Activated T-cell treated with anti-CD3 and anti-CD28 coated beads, Interleukin-2, amount 50 U/mL, for 48 hours (primary cell): ENCODE data around the gene RBP3.

Experiments
- DNase-seq, 2 experiments: peaks; one replicate each; pipeline ENCODE4 v3.0.0-alpha.2; 2020

RBP3 gene

GRCh38 chr10:47319784-47320183 is 28.4 kb upstream of the RBP3 start:
- DNase-seq: no peak

- DNase-seq: no peak
Observed at GRCh38 chr10:47320812-47321211, 27.4 kb upstream of the RBP3 start.

DNA sequence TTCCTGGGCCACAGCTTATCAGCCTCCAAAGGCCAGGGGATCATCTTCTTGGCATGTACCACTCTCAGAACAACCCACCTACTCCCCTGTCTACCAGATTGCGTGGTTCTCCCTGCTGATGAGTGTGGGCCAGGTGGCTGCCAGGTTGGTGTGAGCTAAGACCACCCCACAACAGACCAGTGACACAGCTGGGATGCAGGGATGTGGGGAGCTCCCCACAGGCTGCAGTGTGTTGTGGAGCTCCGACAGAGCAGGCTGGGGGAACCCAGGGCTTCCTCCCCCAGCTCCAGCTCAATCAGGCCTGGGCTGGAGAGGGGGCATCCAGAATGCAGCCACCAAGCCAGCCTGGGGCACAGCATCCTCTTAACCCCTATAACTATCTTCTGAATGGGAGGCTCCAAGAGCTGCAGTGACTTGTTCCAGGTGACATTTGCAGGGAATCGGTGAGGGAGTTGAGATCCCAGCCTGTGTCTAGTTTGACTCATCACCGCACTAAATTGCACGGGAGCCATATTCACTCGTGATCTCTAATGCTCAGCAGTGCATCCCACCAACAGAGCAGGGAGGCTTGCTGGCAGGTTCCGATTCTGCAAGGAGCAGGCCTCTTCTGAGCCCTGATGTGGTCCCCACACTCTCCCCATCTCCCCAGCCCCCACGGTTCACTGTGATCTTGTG is 26.5 kb upstream of the RBP3 start:
- DNase-seq: no peak

DNA sequence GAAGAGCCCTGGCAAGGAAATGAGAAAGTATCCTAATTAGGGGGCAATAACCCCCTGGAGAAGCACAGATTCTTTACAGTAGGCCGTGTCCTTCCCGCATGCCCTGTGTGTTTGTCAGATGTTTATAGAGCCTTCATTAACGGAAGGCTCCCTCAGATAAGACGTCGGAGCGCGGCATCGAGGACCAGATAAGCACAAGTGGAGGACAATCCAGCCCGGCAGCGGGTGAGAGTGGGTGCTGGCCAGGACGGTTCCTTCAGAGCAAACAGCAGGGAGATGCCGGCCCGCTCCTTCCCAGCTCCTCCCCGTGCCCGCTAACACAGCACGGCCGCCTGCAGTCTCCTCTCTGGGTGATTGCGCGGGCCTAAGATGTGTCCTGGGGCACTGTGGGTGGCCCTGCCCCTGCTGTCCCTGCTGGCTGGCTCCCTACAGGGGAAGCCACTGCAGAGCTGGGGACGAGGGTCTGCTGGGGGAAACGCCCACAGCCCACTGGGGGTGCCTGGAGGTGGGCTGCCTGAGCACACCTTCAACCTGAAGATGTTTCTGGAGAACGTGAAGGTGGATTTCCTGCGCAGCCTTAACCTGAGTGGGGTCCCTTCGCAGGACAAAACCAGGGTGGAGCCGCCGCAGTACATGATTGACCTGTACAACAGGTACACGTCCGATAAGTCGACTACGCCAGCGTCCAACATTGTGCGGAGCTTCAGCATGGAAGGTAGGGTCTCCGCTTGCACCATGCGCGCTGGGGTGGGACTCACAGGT is 25.7 kb upstream of the RBP3 start, which contains the start of gene GDF2:
Gene GDF2, plus strand, starts transcription at position 155 of the 762 bp plus-strand sequence. Its CDS starts 215 bp downstream, at position 370.
- no peak for DNase-seq

GRCh38 chr10:47323087-47323486 is 25.1 kb upstream of the RBP3 start:
- no peak for DNase-seq

- DNase-seq: no peak
Observed at GRCh38 chr10:47323636-47324296, 24.4 kb upstream of the RBP3 start.

GRCh38 chr10:47325303-47326291 is 22.6 kb upstream of the RBP3 start:
- DNase-seq: no peak

DNA sequence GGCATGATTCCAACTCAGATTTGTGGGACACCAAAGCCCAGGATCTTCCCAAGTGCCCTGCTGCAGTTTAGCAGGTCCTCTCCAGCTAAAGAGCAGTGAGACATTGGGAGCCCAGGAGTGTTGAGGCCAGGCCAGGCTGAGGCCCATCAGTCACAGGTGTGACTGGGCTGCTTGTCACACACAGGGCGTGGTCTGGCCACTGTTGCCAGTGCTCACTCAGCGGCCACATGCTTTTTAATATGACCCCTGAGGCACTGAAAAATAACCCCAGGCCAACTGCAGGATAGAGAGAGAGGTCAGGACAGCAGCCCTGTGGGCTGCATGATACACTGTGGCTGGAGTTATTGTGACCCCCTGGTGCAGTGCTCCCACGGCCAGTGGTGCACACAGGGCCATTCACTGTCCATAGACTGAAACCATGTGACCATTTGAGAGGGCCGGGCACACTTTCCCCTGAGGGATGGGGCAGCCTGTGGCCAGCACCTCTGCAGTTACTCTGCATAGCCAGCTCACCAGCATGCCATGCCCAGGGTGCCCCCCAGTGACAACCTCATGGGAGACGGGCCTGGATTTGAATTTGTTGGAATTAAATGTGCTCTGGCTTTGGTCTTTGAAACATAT is 21.7 kb upstream of the RBP3 start:
- DNase-seq: no peak

DNA sequence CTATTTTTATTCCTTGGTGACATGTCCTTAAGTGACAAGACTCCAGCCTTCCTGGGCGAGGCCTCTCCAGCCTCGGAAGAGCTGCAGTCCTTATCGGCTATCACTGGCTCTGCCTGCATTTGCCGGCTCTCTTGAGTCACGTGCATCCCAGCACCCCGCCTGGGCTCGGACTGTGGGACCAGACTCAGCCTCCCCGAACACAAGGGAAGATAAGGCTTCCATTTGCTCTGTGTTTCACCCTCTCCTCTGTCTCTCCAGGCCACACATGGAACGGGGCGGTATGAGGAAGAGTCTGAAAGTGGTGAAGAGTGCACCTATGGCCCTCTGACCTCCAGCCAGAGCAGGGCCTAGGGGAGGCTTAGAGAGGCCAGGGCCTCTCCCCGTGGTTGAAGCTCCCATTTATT is 21.2 kb upstream of the RBP3 start:
- no peak for DNase-seq

GRCh38 chr10:47329855-47330254 is 18.3 kb upstream of the RBP3 start:
- DNase-seq: no peak

- no peak for DNase-seq
Observed at GRCh38 chr10:47330366-47330765, 17.8 kb upstream of the RBP3 start.

DNA sequence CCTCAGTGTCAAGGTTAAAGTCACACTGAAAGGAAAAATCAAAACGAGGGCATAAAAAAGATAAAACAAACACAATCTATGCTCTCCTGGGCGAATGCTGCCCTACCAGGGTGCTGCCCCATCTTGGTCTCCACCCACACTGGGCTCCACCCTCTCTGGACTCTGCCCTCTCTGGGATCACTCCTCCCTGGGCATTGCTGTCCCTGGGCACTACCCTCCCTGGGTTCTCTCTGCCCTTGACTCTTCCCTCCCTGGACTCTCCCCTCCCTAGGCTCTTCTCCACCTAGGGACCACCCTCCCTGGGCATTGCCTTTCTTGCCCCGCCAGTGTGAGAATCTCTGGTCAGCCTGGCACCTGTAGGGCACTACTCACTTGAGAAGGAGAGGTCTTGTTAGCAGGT is 17.4 kb upstream of the RBP3 start:
- DNase-seq: no peak

DNA sequence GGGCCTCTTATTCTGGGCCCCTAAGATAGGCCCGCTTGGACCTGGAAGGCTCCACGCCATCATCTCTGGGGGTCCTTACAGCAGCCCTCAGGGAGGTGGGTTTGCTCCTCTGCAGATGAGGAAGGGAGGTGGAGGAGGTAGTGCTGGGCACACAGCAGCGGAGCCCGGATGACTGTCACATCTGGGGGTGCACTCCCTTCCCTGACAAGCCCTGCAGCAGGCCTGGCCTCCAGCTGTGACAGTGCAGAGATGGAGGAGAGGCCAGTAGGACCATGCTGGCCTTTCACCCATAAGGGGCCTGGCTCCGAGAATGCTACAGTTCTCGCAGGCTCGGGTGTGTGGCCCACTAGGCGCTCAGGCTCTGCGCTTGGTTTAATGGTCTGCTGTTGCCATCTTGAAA is 16.7 kb upstream of the RBP3 start:
- no peak for DNase-seq

DNA sequence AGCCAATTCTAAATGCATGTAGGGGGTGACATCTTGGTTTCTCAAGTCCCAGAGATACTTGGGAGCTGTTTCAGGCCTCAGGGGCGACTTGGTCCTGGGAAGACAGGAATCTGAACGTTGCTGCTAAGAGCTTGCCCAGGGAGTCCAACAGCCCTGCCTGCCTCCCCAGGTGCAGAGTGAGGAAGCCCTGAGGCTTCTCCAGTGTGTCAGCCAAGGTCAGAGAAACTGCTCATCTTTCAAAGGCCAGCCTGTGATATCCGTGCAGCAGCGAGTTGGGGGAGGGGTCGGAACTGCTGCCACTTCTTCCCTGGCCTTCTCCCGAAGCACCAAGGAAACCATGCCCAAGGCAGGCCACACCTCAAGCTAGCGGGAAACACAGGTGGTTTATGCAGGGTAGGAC is 16.2 kb upstream of the RBP3 start:
- DNase-seq: no peak

DNA sequence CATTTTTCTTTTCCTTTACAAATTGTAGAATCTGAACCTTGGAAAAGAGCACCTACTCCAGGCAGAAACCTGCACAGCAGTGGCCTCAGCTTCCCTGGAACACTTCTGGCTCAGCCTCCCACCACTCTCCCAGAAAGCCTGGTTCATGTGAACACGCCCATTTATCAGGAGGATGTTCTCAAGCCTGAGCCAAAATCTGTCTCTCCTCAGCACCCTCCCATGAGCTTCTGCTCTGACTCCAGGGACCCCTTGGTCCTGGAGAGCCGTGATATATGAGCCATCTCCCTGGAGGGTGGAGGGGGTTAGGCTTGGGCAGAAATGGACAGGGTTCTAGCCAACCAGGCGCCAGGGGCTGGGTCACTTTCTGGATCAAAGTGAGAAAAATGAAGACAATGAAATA is 15.8 kb upstream of the RBP3 start:
- no peak for DNase-seq

- DNase-seq: no peak
Observed at GRCh38 chr10:47332946-47333345, 15.2 kb upstream of the RBP3 start.

GRCh38 chr10:47333532-47333931 is 14.6 kb upstream of the RBP3 start:
- DNase-seq: no peak

DNA sequence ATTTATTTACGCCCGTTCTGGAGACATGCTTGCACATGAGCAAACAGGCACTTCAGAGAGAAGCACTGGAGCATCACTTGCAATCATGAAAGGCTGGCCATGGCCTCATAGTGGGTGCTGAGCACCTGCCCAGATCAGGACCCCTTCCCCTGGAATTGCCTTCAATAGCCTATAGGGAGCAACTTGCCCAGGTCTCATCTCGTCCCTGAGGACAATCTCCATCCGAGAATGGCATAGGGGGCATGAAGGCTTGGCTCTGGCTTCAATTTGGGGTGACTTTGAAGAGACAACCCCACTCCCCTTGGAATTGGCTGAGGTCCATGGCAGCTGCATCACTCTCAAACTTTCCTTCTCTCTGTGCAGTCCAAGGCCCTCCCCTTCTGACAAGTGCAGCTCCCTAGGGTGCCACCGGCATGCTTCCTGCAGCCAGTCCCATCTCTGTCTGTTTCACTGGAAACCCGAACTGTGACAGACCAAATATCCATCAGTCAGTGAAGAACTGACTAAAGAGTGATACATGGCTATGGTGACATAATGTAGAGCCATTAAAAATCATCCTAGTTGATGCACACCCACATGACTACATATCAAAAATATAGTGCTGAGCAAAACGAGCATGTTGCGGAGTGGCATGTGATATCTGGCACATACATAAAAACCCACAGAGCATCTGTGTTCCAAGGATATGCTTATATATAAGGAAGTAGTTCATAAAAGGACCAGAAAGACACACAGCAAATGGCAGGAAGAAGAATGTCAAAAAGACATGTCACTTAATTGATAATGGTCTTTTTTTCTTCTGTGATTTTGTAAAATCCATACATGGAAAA is 13.5 kb upstream of the RBP3 start:
- no peak for DNase-seq

DNA sequence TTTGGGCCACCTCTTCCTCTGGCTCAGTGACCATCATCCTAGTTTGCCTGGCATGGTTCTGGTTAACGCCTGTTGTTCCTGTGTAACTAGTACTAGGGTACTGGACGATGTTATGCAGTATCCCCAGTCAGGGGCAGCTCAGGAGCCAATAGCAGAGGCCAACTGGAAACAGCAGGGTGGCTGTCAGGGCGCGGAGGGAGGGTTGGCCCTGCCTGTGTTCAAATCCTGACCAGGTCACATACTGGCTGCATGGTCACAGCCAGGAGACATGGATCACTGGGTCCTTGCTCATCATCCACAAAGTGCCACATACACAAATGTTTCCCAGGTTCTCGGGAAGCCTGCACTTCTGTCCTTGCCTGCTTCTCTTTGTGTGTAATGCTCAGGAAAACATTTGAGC is 12.3 kb upstream of the RBP3 start:
- DNase-seq: no peak

DNA sequence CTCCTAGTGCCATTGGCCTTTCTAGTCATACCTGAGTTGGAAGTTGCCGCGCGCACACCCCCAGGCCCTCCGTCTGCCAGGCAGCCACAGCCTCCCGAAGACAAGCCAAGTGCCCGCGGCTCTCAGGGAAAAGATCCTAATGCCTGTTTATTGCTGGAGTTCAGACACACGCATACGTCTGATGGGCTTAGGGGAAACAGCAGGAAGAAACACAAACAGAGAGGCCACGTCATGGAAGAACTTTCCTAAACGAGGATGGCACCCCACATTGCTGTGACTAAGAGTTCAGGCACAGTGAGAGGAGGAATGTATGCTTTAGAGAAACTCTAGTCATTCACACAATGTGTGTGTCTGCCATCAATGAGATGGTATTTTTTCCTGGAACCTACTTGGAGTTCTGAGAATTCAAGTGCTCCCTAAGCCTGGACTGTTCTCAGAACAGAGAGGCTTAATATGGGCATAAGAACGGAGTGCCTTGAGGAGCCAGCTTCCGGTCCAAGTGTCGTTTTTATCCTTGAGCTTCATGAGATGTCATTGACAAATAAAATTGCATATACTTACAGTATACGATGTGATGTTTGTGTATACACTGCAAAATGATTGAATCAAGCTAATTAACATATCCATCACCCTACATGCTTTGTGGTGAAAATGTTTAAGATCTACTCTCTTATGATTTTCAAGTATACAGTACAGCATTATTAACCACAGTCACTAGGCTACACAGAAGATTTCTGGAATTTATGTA is 11.6 kb upstream of the RBP3 start:
- DNase-seq: no peak

DNA sequence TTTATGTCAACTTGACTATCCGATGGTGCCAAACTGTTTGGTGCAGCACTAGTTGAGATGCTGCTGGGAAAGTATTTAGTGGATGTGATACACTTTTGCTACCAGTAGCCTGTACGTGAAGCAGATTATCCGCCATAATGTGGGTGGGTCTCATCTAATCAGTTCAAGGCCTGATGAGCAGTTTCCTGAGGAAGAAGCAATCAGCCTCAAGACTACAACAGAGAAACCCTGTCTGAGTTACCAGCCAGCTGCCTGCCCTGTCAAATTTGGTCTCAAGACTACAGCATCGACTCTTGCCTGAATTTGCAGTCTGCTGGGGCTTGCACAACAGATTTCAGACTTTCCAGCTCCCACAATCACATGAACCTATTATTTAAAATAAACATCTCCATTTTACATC is 10.9 kb upstream of the RBP3 start:
- DNase-seq: no peak
